LNCAP (cell line): ENCODE data around the gene C9orf153.

ENCODE experiments used
- TF ChIP-seq, protein P1 (sequence below): fragments of 450-650 bp; IDR thresholded peaks from 2 replicates; pipeline ENCODE4 v1.5.1; 2017; ENCODE audit warnings: mild to moderate bottlenecking

Gene C9orf153

DNA sequence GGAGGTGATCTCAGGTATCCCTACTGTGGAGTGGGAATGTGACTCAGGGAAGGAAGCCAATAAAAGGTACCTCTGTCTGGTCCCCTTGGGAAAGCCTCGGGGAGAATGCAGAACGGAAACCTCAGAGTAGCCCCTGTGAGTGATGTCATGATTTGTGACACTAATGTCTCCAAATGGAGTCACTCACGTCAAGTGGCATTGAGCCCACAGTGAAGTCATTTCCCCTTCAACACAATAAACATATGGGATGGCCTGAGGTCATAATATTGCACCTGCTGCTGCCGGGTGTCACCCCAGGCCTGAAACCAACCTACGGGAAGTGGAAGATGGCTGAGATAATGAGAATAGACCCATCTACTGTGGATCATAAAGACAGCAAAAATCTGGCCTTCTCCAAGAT is 84.2 kb downstream of the C9orf153 start:
- TF ChIP-seq, protein P1, sequence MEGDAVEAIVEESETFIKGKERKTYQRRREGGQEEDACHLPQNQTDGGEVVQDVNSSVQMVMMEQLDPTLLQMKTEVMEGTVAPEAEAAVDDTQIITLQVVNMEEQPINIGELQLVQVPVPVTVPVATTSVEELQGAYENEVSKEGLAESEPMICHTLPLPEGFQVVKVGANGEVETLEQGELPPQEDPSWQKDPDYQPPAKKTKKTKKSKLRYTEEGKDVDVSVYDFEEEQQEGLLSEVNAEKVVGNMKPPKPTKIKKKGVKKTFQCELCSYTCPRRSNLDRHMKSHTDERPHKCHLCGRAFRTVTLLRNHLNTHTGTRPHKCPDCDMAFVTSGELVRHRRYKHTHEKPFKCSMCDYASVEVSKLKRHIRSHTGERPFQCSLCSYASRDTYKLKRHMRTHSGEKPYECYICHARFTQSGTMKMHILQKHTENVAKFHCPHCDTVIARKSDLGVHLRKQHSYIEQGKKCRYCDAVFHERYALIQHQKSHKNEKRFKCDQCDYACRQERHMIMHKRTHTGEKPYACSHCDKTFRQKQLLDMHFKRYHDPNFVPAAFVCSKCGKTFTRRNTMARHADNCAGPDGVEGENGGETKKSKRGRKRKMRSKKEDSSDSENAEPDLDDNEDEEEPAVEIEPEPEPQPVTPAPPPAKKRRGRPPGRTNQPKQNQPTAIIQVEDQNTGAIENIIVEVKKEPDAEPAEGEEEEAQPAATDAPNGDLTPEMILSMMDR, result no peak
